Measurements from ENCODE around the gene BBS9.

DNA sequence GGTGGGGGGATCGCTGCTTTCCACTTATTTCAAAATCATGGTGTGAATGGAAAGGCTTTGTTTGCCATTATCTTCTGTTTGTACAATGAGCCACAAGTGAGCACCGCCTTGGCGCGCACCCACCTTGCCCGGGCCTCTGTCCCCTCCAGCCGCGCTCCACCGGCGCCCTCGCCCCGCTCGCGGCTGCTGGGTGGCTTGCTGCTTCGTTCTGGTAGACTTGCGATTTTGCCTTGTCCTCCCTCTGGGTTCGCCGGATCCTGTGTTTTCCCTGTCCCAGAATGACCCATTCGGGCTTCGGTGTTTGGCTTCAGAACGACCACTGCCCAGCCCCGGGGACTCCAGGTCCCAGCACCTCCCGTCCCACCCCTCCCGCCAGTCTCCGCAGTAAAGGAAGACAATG lies 503.0 kb downstream of the BBS9 start:
- TF ChIP-seq, protein P1, sequence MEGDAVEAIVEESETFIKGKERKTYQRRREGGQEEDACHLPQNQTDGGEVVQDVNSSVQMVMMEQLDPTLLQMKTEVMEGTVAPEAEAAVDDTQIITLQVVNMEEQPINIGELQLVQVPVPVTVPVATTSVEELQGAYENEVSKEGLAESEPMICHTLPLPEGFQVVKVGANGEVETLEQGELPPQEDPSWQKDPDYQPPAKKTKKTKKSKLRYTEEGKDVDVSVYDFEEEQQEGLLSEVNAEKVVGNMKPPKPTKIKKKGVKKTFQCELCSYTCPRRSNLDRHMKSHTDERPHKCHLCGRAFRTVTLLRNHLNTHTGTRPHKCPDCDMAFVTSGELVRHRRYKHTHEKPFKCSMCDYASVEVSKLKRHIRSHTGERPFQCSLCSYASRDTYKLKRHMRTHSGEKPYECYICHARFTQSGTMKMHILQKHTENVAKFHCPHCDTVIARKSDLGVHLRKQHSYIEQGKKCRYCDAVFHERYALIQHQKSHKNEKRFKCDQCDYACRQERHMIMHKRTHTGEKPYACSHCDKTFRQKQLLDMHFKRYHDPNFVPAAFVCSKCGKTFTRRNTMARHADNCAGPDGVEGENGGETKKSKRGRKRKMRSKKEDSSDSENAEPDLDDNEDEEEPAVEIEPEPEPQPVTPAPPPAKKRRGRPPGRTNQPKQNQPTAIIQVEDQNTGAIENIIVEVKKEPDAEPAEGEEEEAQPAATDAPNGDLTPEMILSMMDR (conservative IDR thresholded peaks at IDR 0.05; ENCODE audit: low read length): no peak
- TF ChIP-seq EZH2phosphoT487 (IDR thresholded peaks at IDR 0.05; ENCODE audit: borderline replicate concordance): no peak

Data from Loucy (cell line).